WERI-Rb-1 (cell line): ENCODE data around the gene SHOC1.

Experiments
- DNase-seq: peaks from one replicate; pipeline ENCODE4 v3.0.0-alpha.2; 2020
- H3K27ac ChIP-seq: fragments of 250-450 bp; sonication (Bioruptor Pico); 2 replicates; pipeline ENCODE4 v1.5.1; 2020; ENCODE audit warnings: mild to moderate bottlenecking, moderate library complexity
- H3K27me3 ChIP-seq: fragments of 250-450 bp; sonication (Bioruptor Pico); 2 replicates; pipeline ENCODE4 v1.5.1; 2021; ENCODE audit warnings: mild to moderate bottlenecking, low read depth, moderate library complexity; ENCODE audit not compliant: insufficient read depth, severe bottlenecking
- H3K36me3 ChIP-seq: fragments of 250-450 bp; sonication (Bioruptor Pico); 2 replicates; pipeline ENCODE4 v1.5.1; 2020; ENCODE audit warnings: mild to moderate bottlenecking, moderate library complexity
- H3K4me3 ChIP-seq: 2 replicates; pipeline ENCODE4 v1.5.1; 2011; ENCODE audit warnings: low read depth, mild to moderate bottlenecking, control low read depth, low read length
- H3K9me3 ChIP-seq: fragments of 250-450 bp; sonication (Bioruptor Pico); 2 replicates; pipeline ENCODE4 v1.5.1; 2021; ENCODE audit warnings: mild to moderate bottlenecking, moderate library complexity; ENCODE audit not compliant: severe bottlenecking
- TF ChIP-seq, protein P1 (sequence below): IDR thresholded peaks from 2 replicates; pipeline ENCODE4 v1.5.1; 2011; ENCODE audit warnings: low read depth, mild to moderate bottlenecking, control low read depth, inconsistent platforms, low read length

SHOC1 gene

DNA sequence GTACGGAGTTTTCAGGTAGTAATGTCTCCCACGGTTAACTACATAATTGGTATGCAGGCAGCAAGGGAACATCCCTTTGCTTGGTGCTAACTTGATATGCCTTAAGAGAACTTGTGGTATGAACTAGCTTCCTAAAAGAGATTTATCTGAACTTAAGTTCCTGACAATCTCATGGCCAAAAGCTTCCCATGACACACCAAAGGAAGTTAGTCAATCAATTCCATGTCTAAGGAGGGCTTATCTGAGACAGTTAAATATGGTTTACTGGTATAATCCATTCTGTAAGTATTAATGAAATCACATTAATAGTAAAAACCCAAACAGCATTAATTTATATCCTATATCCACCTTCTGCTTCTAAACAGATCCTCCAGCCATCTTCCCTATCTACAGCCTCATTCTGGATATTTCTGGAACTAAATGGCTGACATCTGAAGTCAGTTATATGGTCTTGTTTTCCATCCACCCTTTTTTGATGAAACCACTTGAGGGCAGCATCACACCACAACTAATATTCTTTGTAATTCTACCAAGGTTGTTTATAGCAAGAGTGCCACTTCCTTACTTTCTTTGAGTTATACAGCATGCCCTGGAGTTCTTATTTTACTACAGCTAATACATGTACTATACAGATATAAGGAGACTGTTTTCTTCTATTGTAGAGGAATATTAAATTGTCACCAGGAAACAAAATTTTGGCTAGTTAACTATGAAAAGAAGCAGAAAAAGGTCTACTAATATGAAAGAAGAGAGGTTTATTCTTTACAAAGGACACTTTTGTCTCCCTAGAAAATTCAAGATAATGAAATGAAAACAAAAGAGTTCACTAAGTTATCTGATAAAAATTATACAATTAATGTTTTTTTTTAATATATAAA lies 34.7 kb downstream of the SHOC1 start:
- peak; percentile 65 for DNase-seq
- H3K4me3 ChIP-seq, result no peak overlapping the region
- no peaks in the 10 kb centered on the region for H3K36me3 ChIP-seq
- no peak overlapping the region for H3K27ac ChIP-seq
- TF ChIP-seq, protein P1, sequence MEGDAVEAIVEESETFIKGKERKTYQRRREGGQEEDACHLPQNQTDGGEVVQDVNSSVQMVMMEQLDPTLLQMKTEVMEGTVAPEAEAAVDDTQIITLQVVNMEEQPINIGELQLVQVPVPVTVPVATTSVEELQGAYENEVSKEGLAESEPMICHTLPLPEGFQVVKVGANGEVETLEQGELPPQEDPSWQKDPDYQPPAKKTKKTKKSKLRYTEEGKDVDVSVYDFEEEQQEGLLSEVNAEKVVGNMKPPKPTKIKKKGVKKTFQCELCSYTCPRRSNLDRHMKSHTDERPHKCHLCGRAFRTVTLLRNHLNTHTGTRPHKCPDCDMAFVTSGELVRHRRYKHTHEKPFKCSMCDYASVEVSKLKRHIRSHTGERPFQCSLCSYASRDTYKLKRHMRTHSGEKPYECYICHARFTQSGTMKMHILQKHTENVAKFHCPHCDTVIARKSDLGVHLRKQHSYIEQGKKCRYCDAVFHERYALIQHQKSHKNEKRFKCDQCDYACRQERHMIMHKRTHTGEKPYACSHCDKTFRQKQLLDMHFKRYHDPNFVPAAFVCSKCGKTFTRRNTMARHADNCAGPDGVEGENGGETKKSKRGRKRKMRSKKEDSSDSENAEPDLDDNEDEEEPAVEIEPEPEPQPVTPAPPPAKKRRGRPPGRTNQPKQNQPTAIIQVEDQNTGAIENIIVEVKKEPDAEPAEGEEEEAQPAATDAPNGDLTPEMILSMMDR, result peak; percentile 51; the same call in 1 of the 2 replicates
- H3K9me3 ChIP-seq, result no peaks in the 10 kb centered on the region
- H3K27me3 ChIP-seq, result no peaks in the 10 kb centered on the region

DNA sequence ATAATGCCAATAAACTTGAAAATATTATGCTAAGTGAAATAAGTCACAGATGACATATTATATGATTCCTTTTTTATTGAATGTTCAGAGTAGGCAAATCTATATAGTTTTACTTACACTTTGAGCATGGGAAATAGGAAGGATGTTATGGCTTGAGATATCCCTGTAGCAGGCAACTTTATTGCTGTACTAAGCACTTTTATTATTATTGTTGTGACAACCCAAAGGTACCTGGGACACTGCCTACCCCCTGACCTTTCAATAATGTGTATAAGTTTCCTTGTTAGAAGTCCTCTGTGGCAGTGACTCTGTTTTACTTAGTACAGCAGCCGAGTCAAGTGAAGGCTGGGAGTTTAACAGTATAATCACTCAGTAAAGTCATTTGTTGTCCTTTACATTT lies 39.9 kb downstream of the SHOC1 start:
- Histone ChIP-seq H3K27me3 (no peaks in the 10 kb centered on the region), H3K4me3 (no peak overlapping the region), H3K27ac (no peak overlapping the region), H3K9me3 (no peaks in the 10 kb centered on the region), H3K36me3 (no peaks in the 10 kb centered on the region)
- TF ChIP-seq, protein P1, result no peak
- DNase-seq, result no peak

GRCh38 chr9:111752455-111752854 lies 42.3 kb downstream of the SHOC1 start:
- H3K36me3 ChIP-seq, result no peaks in the 10 kb centered on the region
- H3K27ac ChIP-seq, result no peak overlapping the region
- no peaks in the 10 kb centered on the region for H3K27me3 ChIP-seq
- H3K4me3 ChIP-seq, result no peak overlapping the region
- no peak for DNase-seq
- H3K9me3 ChIP-seq, result no peaks in the 10 kb centered on the region
- TF ChIP-seq, protein P1, result no peak
